Renal cortex interstitium (tissue), 11 donors: ENCODE data around the gene TCFL5. TPM values are rescaled to one million over a fixed set of nuclear protein-coding genes. Genes with fewer than 3 reads are reported as not detected.
"Not testable (repeated sequence)": the region's sequence is repeated elsewhere in the genome, so short reads cannot be mapped to it uniquely, and the experiment has no call there.

Experiments
- DNase-seq, 11 donors: peaks; one replicate each; pipeline ENCODE4 v3.0.0-alpha.2; 2013; ENCODE audit warnings: low read depth in 9 of 11, low spot score in 4 of 11; ENCODE audit errors: extremely low read depth in 1 of 11
- polyA plus RNA-seq, 3 donors: library from polyadenylated mRNA; unstranded; fragments of 120-200 nt; gene quantifications; one replicate each; pipeline ENCODE4 v1.2.1, GENCODE V29; 2013; ENCODE audit not compliant: insufficient read length in 3 of 3

Gene TCFL5
- polyA plus RNA-seq, 3 donors: 12.1 to 15.6 (median 12.8) TPM

GRCh38 chr20:62885896-62886708 lies 24.5 kb upstream of the TCFL5 start:
- no peak for DNase-seq

GRCh38 chr20:62885046-62885895 lies 23.6 kb upstream of the TCFL5 start:
- no peak for DNase-seq

DNA sequence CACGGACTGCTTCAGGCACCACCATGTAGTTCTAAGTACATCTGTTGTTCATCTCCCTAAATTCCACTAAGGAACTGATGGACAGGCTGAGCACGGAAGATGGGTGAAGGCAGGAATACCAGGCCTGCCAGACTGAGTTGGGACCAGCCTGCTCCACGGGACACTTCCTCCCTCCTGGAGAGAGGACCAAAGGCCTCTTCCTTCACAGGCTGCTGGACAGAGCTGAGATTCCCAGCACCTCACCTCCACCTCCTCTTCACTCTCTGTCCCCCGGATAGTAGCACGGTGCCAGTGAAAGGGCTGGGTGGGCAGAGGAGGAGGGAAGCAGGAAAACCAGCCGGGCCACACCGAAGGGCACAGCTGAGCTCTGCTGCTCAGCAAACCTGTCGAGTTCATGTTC lies 22.9 kb upstream of the TCFL5 start:
- DNase-seq: no peak

DNA sequence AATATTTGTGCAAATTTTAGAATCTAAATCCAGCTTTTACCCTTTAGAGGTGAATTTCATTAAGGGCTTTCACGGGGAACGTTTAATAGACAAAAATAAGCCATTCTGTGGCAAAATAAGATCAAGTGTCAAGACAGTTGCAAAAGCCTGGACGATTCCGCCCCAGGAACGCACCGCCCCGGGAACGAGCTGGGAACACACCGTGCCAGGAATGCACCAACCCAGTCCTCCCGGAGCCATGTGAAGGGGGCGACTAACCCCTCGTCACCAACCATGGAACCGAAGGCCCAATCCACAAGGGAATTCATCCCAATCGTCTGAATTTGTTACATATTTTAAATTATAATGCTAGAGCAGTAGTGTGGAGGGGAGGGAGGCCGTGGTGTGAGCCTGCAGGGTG lies 20.8 kb upstream of the TCFL5 start:
- no peak for DNase-seq

DNA sequence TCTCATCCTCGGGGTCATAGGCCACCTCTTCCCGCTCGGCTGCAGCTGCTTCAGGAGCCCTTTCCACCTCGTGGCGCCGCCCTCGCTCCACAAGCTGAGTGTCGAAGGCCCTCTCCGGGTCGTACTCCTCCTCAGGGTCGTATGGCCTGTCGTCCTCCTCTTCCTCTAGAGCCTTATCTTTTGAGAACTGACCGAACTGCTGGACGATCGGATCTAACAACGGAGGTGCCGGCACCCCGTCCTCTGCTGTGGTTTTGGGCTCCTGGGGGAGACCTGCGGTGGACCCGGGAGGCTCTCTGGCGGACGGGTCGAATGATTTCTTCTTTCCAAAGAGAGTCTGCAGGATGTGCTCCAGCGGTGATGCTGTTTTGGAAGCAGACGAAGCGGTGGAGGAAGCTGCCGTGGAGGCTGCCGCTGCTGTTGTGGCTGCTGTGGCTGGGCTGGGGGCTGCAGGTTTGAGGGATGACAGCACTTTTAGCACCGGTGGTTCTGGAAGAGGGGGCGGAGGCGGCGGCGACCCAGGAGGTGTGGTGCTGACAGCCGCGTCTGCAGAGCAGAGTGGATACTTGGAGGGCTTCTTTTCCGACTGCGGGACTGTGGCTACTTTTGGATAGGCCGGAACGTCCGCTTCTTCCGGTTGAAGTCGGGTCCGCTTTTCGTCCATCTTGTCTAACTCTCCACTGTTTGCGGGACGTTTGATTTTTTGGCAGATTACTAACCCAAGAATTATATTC lies 20.2 kb upstream of the TCFL5 start:
- no peak for DNase-seq

DNA sequence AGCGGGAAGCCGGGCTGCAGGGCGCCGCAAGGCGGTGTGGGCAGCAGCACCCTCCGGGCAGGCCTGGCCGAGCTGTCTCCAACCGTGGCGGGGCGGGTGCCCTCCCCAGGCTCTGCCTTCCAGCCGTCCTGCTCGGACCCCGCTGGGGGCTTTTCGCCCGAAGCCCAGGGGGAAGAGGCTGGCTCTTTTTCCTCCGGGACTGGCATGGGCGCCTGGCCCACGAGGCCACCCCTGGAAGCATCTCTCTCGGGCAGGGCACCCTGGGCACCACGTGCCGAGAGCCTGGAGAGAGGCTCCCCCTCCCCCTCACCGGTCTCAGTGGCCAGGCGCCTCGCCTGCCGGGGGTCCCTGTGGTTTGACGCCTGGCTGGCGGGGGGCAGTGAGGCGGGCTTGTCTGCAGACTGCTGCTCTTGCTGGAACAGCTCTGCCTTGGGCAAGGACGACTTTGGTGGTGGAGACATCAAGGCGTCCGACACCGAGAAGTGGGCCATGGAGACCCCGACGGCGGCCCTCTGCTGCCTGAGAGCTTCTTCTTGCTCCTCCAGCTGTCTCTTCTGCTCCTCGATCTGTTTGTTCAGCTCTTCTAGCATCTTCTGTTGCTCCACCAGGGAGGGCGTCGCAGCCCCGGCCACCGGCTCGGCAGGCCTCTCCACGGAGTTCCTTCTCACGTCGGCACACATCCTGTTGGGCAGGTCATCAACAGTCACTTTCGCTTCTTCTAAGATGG lies 19.5 kb upstream of the TCFL5 start:
- no peak for DNase-seq

DNA sequence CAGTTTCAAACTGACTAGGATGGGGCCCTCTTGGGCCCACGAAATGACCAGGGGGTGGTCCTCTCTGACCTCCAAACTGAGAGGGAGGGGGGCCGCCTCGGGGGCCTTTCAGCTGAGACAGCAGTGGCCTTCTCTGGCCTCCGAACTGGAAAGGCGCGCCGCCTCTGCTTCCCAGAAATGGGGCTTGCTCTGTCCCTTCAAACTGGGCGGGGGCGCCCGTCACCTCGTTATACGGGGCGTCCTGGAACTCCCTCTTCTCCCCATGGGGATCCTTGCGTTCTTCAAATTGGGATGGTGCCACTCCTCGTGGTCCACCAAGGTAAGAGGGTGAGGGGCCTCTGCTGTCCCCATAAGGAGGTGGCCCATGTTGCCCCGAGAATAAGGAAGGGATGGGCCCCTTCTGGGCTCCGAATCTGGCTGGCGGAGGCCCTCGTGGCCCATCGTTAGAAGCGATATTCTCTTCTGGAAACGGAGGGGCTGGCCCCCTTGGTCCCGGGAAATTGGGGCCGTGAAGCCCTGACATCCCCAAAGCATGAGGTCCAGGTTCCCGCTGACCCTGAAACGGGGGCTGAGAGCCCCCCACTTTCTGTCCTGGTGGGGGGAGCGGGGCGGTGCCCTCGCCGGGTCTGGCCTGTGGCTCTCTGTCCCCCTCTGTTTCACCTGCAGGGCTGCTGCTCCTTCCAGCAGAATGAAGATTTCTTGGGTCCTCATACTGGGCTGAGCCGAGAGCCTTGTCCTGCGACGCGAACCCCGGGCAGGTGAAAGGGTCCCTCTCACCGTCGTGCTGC lies 18.7 kb upstream of the TCFL5 start:
- DNase-seq: no peak

GRCh38 chr20:62879275-62880146 lies 17.9 kb upstream of the TCFL5 start:
- DNase-seq: no peak

DNA sequence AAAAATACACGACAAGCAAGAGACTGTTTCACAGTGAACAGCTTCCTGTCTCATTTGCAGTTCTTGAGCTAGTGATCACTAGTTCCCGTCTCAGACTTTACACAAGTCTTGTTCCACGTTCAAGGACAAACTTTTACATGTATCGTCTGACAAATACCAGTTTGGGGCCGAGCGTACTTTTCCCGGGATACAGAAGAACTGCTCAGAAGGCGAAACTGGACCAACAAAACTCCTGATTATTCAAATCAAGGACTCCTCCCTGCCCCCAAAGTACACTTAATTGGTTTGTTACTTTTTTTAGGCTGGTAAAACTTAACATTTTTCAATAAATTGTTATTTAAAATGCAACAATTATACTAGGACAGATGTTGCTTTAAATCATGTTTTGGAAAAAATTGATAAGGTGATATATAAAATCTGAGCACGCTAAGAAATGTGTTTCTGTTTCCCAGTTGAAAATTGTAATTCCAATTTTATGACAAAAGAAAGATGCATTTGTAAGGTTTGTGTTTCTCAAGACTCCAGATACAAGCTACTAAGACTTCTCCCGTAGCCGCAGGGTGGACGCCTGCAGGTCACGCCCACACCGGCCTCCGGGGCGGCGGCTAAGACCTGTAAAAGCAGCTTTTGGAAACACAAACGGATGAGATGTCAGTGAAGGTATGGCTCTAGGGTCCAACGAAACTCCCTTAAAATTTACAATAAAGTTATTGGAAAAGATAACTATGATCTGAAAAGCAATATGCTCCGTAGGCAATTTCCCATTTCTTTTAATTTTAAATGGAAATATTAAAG lies 16.8 kb upstream of the TCFL5 start:
- no peak for DNase-seq

DNA sequence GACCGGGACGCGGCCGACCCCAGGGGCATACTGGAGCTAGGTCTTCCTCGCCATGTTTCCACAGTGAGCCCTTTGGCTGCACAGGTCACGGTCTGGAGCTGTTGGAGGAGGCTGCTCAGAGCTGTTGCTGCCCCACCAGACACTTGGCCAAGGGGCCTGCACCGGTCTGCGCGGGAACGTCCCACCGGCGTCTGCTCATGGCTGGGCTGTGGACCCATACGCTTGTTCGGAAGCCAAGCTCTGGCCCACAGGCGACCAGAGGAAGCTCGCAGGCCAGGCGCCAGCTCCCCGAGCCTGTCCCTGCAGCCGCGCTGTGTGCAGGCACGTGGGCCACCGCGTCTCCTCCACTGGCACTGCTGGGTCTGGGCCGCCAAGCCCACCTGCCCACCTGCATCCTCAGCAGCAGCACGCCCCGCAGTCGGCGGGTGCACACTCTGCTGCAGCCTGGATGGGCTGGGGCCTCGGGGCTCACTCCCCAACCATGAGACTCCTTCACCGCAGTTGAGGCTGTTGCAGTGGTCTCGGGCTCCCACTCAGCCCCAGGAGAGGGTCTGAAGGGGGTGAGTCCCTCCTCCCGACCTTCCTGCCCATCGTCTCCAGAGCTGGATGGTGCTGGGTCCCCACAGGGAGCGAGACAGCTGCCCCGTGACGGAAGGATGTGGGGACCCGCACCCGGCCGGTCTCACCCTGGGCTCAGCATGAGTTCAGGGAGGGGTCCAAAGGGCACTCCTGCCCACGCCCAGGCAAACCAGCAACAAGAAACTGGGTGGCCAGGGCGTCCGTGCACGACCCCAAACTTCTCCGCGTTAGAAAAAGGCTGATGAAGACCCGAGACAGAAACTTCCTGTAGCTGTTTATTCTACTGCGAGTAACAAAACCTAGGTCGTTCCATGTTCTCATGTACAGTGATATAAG lies 15.5 kb upstream of the TCFL5 start:
- peak in 4 of 11 donors; percentile 59 to 65 (median 62) for DNase-seq

- DNase-seq: no peak
Measured at GRCh38 chr20:62876501-62876901, 14.9 kb upstream of the TCFL5 start.

DNA sequence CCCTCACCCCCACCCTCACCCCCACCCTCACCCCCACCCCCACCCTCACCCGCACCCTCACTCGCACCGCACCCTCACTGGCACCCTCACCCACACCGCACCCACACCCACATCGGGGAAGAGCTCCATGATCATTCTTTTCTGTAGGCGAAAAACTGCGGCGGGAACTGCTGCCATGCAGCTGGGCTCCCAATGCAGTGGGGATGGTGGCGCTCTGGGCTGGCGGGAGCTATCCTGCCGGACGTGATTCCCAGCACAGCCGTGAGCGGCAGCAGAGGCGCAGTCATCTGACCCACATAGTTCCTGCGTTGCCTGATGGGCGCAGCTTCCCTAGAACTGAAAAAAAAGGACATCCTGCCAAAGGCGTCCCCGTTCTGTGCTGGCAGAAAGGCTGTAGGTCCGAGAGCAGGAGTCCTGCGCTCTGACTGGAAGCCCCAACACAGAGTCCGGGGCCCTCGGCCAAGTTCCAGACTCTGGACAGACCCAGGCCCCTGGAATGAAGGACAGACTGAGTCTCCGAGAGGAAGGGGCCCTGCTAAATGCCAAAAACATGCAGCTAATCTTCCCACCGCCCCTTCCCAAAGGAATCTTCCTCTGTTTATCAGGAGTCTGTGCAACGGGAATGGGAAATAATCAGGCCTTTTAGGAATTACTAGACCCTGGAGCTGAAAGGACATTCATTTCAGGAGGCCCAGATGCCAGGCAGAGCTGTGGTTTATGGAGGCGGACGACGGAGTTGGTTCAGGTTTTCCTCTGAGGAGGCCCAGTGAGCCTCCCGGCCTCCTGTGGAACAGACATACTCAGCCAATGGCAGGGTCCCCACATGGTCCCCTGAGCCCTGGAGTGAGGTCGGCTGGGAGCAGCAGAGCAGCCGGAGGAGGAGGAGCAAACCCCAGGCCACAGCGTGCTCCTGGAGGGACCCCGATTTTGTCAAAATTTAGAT lies 14.1 kb upstream of the TCFL5 start:
- peak in 4 of 11 donors; percentile 31 to 67 (median 50) for DNase-seq

GRCh38 chr20:62874964-62875344 lies 13.3 kb upstream of the TCFL5 start:
- DNase-seq: no peak

DNA sequence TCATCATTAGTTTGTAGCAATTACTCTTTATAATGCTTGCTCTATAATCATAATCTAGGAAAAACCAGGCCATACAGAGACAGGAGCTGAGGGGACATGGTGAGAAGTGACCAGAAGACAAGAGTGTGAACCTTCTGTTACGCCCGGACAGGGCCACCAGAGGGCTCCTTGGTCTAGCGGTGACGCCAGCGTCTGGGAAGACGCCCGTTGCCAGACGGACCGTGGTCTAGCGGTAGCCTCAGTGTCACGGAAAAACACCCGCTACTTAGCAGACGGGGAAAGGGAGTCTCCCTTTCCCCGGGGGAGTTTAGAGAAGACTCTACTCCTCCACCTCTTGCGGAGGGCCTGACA lies 12.0 kb upstream of the TCFL5 start:
- DNase-seq: not testable (repeated sequence)

DNA sequence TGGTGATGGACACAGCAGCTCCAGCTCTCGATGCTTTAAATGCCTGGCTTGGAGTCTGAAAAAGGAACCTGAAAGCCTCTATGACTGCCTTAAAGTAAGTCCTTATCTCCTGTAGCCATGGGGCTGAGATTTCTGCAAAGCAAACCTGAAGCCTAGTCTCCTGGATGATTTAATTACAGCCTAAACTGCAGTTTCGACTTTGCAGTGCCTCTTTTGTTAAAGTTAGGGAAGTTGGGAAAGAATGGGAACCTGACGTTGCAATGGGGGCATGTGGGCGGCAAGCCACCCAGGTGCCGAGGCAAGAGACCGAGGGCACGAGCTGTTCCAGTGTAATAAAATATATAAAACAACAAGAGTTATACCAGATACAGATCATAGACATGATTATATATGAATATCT lies 11.7 kb upstream of the TCFL5 start:
- DNase-seq: no peak
